Renal cortical epithelial cell (primary cell): ENCODE measurements around the gene KLF18. TPM values are rescaled to one million over a fixed set of nuclear protein-coding genes. Genes with fewer than 3 reads are reported as not detected.
"Not testable (repeated sequence)": the region's sequence is repeated elsewhere in the genome, so short reads cannot be mapped to it uniquely, and the experiment has no call there.

Experiments used
- DNase-seq: peaks from one replicate; pipeline ENCODE4 v3.0.0-alpha.2; 2011; ENCODE audit warnings: low read depth
- total RNA-seq: library from RNA; depleted of rRNA; stranded (reverse); fragments of >200 nt; gene quantifications from 2 replicates; pipeline ENCODE4 v1.2.3, GENCODE V29; 2014

Gene KLF18
- not detected in 2 replicates for total RNA-seq

DNA sequence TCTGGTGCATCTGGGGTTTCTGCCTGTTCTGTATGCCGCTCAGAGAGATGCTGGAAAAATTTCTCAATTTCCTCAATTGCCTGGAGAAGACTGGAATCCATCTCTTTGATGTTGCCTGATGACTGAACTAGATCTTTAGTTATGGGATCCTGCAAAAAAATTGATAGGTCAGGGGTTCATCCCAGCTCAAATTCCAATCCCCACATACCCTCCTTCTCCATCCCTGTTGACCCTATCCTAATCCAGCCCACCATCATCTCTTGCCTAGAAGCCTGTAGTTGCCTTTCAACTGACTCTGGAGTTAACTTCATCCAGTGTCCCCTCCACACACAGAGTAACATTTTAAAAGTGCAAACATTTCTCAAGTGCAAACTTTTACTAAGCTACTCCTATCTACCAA lies at the start of gene KLF18:
KLF18 (minus strand) TSS at position 101 of the 400 bp plus-strand sequence; CDS start at position 101, 0 bp downstream.
- DNase-seq: no peak

DNA sequence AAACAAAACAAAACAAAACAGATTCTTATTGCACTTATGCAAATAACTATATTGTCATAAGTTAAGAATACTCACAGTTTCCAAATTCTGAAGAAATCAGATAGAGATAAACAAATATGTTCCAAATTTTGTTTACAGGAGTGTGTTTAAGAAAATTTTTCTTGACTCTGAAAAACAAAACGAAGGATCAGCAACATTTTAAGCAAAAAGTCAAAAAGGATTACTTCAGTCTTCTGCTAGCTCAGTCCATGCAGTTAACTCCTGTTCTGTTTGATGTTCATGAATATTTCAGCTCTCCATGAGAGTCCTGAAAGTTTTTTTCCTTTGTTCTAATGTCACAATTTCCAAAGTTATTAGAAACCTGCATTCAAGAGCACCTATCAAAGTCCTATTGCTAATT lies 33.2 kb upstream of the KLF18 start:
- no peak for DNase-seq

DNA sequence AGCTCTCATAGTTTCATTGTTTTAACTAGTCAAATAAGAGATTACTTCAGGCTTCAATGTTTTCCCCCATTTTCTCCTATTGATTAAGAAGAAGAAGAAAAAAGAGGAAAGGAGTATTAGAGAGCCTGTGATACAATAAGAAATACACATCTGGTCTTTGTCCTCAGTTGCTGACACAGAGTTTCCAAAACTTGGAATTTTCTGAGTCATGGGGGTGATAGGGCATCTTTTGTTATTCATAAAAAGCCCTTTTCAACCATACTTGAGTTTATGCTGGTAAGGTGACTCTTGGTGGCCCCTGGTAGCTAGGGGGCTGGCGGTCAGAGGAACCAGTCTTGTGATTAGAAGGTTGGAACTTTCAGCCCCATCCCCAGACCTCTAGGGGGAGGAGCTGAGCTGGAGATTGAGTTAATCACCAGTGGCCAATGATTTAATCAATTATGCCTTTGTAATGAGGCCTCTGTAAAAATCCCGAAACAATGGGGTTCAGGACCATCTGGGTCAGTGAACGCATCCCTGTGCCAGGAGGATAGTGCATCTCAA lies 28.9 kb upstream of the KLF18 start:
- DNase-seq: no peak

DNA sequence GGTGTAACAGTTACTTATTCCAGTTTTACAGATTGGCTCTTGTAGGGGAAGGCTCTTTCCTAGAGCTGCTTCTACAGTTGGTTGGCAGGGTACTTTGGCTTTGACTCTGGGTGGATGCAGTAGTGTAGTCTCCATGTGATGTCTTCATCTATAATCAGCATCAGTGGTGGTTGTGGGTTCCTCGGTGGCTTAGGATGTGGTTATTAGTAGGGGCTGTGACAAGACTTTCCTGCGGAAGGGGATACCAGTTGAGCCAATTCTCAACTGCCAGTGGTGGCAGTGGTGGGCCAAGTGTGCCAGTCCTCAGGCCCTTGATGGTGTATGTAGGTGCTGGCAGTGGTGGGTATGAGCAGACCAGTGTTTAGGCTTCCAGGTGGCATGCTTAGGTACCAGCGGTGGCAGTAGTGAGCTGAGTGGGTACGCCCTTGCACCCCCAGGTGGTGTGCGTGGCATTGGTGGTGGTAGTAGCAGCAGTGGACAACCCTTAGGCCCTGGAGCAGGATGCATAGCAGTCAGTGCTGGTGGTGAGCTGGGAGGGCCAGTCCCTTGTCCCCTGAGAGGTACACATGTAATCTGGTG lies 27.2 kb upstream of the KLF18 start:
- DNase-seq: no peak

DNA sequence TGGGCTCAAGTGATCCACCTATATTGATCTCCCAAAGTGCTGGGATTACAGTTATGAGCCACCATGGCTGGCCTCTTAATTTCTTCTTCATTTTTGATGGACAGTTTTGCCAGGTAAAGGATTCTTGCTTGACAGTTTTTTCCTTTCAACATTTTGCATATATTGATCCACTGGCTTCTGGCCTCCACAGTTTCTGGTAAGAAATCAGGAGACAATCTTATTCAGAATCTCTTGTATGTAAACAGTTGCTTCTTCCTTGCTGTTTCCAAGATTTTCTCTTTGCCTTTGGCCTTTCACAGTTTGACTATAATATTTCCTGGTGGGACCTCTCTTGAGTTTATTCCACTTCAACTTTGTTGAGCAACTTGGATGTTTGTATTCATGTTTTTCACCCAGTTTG lies 20.1 kb upstream of the KLF18 start:
- no peak for DNase-seq

DNA sequence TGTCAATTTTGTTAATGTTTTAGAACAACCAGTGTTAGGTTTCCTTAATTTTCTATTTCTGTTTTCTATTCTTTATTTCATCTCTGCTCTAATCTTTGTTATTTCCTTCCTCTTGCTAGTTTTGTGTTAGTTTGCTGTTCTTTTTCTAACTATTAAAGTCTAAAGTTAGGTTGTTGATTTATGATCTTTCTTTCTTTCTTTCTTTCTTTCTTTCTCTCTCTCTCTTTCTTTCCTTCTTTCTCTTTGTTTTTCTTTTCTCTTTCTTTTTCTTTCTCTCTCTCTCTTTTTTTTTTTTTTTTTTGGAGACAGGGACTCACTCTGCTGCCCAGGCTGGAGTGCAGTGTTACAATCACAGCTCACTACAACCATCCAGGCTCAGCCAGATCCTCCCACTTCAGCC lies 17.4 kb upstream of the KLF18 start:
- no peak for DNase-seq

DNA sequence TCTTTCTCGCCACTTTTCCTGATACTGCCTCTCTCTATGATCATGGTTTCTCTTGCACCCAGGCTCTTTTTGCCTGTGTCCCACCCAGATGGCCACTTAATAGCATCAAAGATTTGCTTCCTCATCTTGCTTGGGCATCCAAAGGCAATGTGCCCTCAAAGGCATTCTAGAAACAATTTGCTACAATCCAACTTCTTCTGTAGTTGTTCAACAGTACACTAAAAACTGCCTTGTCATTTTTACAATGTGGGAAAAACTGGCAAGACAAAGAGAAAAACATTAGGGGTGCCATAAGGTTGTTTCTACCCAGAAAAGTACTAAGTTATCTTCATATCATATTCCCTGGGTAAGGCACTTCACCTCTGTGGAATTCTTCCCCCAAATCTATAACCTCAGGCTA lies 16.5 kb upstream of the KLF18 start:
- no peak for DNase-seq

DNA sequence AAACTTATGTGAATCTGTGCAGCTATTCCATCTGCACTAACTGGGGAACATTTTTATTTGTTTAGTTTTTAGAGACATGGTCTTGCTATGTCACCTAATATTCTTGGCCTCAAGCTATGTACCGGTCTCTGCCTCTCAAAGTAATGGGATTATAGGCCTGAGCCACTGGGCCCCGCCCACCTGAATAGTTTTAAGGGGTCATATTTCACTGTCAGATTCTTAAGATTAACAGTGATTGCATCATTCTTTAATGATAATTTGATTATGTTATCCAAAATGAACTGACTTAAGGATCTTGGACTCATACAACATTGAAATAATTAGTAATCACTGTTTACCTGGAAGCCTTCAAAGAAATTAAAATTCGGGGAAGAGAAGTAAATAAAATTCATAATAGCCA lies 12.6 kb upstream of the KLF18 start:
- no peak for DNase-seq

DNA sequence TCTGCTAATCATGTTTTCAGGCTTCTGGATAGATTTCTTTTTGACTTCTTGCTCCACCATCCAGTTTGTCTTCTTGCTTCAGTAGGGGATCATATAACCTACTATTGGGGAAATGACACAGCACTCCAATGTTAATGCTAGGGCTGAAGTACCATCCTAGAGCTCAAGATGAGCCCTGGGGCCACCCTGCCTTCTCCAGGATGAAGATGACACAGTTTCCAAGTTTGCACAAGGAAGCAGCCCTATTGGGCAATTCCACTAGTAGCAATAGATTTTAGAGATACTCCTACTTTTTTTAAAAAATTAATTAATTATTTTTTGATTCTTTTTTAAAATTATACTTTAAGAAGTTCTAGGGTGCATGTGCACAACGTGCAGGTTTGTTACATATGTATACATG lies 11.3 kb upstream of the KLF18 start:
- DNase-seq: no peak

DNA sequence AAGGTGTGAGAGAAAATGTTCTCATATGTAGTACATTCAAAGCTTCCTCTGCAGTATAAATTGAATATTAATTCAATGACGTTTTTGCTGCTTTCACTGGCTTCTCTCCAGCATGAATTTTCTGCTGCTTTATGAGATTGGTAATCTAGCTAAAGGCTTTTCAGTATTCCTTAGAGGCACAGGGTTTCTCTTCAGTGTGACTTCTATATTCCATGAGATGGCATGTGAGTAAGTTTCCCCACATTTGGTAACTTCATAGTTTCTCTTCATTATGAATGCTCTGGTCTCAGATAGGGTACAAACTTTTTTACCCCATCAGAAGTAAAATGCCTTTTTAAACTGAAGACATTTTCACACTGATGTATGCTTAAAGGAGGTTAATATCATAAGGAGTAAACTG lies 10.4 kb upstream of the KLF18 start:
- DNase-seq: no peak

DNA sequence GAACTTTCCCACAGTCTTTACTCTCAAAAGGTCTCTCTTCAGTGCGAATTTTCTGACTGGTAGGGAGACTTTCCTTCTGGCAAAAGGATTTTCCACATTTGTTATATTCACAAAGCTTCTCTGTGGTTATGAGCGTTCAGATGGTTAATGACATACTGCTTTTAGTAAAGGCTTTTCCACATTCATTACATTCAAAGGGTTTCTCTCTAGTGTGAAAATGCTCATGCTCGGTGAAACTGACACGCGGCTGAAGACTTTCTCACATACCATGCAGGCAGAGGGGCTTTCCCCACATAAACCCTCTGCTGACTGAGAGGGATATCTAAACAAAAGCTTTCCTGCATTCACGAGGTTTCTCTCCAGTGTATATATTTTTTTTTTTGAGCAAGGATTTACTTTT lies 9.9 kb upstream of the KLF18 start:
- DNase-seq: no peak

DNA sequence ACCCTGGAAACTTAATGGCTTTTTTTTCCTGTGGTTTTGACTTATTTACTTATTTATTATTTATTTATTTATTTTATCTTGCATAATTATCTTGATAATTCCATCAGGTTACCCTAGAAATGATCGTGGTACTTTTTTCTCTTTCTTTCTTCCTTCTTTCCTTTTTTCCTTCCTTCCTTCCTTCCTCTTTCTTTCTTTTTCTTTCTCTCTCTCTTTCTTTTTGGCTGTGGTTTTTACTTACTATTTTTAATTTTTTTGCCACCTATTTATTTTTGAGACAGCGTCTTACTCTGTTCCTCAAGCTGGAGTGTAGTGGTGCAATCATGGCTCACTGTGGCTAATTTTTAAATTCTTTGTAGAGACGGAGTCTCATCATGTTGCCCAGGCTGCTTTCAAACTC lies 6.2 kb upstream of the KLF18 start:
- DNase-seq: no peak

DNA sequence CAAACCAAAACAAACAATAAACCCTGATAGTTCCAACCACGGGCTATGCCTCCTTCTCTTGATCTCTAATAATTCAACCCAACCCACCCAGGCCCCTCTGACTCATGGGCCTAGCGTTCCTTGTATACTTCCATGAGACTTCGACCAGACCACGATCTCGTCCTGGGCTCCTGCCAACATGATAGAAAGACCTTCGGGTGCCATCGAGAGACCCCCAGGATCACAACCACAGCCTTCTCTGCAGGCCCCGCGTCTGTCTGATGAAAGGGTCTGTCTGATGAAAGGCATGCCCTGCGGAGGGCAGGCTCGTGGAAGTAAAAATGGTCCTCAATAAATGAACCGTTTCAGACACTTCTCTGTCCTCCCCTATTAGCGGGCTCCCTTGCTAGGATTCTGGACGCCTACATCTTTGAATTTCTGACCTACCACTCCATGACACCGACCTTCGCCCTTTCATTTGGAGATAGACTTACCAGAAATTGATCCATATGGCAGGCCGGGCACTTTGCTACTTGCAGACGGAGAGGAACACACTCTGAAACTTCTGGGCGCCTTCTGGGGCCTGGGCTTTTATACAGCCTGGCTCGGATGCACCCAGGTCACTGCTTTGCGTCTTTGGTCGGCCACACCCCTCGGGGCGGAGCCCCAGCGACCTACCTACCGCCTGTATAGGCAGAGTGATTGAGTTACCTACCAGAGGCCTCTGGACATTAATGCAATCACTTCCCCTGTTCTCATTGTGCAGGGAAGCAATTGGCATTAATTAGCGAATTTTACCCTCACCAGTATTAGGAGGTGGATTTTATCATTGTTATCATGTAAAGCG lies 5.3 kb upstream of the KLF18 start:
- no peak for DNase-seq

DNA sequence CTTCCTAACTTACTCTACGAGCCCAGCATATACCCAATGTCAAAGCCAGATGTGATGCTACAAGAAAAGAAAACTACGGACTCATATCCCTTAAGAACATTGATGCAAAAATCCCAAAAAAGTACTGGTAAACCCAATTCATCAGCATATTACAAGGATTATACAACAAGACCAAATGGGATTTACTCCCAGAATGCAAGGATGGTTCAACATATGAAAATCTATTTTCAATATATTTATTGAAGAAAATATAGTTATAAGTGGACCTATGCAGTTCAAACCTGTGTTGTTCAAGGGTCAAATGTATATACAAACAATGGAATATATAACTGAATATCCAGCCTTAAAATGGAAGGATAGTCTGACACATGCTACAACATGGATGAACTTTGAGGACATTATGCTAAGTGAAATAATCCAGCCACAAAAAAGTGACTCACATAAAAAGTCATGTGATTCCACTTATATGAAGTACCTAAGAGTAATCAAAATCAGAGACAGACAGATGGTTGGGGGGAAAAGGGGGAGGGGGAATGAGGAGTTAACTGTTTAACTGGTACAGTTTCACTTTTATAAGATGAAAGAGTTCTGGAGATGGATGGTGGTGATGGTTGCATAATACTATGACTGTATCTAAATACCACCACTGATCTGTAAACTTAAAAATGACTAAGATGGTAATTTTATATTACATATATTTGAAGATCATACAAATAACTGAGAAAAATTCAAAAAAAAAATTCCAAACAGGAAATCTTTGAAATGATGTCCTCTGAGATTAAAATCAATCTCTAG lies 3.7 kb upstream of the KLF18 start:
- DNase-seq: no peak

DNA sequence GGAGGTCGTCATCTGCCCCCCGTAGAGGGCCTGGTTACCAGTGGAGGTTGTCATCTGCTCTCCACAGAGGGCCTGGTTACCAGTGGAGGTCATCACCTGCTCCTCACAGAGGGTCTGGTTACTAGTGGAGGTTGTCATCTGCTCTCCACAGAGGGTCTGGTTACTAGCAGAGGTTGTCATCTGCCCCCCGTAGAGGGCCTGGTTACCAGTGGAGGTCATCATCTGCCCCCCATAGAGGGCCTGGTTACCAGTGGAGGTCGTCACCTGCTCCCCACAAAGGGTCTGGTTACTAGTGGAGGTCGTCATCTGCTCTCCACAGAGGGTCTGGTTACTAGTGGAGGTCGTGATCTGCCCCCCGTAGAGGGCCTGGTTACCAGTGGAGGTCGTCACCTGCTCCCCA lies 1.9 kb downstream of the KLF18 start:
- not testable (repeated sequence) for DNase-seq

DNA sequence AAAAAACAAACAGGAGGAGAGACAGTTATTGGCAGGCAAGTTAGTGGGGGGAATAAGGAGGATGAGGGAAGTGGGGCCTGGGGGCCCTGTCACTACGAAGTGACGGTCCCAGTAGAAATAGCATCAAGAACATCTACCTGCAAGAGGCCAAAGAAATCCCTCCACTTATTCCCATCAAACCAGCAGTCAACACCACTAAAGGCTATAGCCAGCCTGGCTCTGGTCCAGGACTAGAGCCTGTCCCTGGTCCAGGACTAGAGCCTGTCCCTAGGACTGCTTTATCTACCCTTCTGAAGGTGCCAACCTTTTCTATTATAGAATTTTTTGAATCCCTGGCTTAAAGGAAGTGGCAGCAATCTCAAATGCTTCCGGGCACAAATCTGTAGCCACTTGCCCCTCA lies 3.2 kb downstream of the KLF18 start:
- DNase-seq: no peak

DNA sequence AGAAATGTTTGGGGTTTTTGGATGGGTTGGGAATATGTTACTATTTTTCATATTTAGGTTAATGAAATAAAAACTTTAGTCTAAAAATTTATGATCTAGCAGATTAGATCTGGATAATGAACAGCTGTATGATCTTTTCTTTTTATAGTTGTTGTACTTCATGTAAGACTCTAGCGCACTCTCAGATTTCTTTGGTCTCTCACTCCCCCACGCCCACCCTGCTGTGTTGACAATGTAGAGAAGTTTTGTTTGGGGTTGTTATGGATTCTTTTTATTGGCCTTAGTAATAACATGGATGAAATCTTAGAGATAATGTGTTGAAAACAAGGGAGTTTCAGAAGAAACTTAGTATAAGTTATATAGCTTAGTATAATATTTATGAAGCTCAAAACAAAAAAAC lies 5.5 kb downstream of the KLF18 start:
- no peak for DNase-seq

DNA sequence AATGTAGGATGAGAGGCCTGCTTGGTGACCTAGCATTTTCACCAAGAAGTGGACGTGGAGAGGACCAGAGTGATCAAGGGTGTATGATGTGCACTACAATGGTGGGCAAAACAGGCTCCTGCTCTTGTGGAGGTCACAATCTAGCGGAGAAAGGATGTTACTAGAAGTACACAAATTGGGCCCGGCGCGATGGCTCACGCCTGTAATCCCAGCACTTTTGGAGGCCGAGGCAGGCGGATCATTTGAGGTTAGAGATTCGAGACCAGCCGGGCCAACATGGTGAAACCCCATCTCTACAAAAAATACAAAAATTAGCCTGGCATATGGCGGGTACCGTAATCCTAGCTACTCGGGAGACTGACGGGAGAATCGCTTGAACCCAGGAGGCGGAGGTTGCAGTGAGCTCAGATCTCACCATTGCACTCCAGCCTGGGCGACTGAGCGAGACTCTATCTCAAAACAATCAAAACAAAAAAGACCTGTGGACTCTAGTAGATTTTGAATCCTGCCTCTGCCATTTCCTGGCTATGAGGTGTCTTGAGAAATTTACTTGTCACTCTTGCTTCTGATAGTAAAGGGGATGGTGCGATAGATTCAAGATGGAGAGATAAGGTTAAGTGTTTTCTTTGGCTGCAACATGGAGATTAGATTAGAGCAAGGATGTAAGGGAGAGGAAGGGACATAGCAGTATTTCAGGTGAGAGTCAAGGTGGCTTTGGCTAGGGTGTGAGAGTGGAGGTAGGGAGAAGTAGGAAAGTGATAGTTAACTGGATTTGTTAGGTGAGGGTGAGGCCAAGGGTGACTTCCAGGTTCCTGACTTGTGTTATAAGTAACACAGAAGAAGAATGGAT lies 7.1 kb downstream of the KLF18 start:
- DNase-seq: no peak

DNA sequence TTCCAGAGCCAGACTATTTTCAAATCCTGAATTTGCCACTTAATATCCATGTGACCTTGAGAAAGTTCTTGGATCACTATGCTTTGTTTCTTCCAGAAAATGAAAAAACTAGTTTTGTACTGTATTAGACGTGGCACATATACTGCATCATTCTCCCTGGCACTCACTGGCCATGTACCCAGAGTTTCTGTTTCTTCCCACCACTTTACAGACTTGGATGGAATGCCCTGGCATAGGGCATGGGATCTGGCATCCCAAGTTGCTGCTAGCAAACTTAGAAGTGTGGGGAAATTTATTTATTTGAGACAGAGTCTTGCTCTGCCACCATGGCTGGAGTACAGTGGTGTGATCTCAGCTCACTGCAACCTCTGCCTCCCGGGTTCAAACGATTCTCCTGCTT lies 10.0 kb downstream of the KLF18 start:
- no peak for DNase-seq

DNA sequence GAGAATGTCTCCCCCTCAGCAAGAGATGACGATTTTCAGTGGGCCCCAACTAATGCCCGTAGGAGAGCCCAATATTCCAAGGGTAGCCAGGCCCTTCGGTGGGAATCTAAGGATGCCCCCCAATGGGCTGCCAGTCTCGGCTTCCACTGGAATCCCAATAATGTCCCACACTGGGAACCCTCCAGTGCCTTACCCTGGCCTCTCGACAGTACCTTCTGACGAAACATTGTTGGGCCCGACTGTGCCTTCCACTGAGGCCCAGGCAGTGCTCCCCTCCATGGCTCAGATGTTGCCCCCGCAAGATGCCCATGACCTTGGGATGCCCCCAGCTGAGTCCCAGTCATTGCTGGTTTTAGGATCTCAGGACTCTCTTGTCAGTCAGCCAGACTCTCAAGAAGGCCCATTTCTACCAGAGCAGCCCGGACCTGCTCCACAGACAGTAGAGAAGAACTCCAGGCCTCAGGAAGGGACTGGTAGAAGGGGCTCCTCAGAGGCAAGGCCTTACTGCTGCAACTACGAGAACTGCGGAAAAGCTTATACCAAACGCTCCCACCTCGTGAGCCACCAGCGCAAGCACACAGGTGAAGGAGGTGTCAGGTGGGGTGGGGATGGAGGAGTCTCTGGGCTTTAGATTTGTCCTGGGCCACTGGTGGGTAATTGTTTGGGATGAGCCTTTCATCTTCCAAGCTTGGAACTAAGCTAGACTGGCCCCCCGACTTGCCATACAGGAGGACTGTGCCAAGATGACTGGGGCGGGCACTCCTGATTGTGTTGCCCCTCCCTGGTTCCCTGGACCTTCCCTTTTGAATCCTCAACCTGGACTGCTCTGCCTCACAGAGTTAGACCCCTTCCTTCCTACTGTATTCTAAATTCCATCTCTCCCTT lies 11.6 kb downstream of the KLF18 start:
- DNase-seq: no peak
